ENCODE data around the gene VPS26B. TPM values are rescaled to one million over a fixed set of nuclear protein-coding genes. Genes with fewer than 3 reads are reported as not detected.
"Not testable (repeated sequence)": the region's sequence is repeated elsewhere in the genome, so short reads cannot be mapped to it uniquely, and the experiment has no call there.

The VPS26B gene
- polyA plus RNA-seq, 1 donor from 2014 or later: 11.8 TPM

DNA sequence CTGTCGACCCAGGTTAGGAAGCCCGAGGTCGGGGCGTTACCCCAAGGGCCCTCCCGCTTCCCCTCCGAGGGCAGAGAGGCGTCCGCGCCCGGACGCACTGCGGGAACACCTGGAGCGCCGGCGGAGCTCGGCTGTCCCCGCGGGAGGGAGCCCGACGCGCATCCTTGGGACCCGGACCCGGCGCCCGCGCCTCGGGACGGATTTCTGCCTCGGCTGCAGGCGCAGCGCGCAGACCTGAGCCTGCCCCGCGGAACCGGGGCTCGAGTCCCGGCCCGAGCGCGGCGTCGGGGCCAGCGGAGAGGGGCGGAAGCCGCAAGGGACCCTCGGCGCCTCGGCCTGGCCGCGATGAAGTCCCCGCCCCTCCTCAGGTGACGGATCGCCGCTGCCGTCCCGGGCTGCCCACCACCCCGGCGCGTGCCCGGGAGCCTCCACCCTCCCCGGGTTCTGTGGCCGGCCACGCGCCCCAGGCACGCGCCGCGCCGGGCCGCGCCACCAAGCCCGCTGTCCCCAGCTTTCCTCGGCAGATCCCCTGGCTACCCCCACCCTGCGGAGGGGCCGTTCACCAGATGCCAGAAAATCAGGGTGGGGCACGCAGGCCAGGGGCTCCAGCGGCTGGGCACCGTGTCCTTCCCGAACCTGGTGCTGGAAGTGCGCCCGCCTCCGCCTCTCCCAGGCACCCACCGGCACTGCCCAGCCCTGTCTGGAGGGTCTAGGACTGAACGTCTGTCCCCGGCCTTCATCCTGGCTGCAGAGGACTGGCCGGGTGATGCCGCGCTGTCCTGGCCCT is 52.1 kb downstream of the VPS26B start:
- no peak overlapping the region for H3K27ac Mint-ChIP-seq
- H3K9me3 Mint-ChIP-seq: peaks cover 0 to 10% (median 0%) of the 10 kb centered on the region in 3 donors

DNA sequence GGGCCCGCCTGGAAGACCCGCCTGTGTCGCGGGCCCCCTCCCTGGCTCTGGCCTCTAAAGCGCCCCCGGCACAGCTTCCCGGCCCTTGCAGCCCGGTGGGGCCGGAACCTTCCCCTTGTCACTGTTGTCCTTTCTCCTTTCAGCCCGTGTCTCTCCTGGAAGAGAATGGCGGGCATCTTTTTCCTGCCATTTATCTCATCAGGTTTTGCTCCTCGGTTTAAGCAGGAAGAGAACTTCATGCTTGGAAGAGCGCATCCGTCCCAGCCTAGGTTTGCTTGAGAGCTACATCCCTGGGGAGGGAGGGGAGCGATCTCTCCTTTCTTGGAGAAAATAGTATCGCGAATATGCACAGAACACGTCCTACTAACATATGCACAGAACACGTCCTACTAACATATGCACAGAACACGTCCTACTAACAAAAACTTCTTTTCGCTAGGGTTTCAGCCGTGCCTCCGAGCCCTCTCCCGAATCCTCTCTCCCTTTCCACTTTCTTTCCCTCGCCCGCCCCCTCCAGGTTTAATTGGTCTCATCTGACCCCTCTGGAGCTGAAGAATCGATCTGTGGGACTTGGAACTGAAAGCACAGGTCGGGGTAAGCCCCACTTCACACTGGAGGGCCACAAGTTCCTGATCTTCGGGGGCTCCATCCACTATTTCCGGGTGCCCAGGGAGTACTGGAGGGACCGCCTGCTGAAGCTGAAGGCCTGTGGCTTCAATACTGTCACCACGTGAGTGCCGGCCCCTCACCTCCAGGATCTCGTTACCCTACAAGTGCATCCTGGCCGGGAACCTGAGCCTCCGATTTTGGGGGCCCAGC is 52.9 kb downstream of the VPS26B start:
- H3K27ac Mint-ChIP-seq: peak overlapping the region in 1 of 3 donors; percentile 65
- H3K4me3 Mint-ChIP-seq: peak overlapping the region; percentile 70 to 85 (median 78)
- peaks cover 5 to 25% (median 19%) of the 10 kb centered on the region in 3 donors for H3K4me1 Mint-ChIP-seq
- H3K36me3 Mint-ChIP-seq: peaks cover 4% of the 10 kb centered on the region
- H3K27me3 Mint-ChIP-seq: peaks cover 52% of the 10 kb centered on the region
- H3K9me3 Mint-ChIP-seq: peaks cover 0 to 10% (median 0%) of the 10 kb centered on the region in 3 donors

More for the DNA sequence above, 52.1 kb downstream of the VPS26B start:
- H3K36me3 Mint-ChIP-seq: peaks cover 4% of the 10 kb centered on the region
- peaks cover 5 to 25% (median 21%) of the 10 kb centered on the region in 3 donors for H3K4me1 Mint-ChIP-seq
- peaks cover 53% of the 10 kb centered on the region for H3K27me3 Mint-ChIP-seq
- H3K4me3 Mint-ChIP-seq: peak overlapping the region; percentile 68 to 89 (median 81)

DNA sequence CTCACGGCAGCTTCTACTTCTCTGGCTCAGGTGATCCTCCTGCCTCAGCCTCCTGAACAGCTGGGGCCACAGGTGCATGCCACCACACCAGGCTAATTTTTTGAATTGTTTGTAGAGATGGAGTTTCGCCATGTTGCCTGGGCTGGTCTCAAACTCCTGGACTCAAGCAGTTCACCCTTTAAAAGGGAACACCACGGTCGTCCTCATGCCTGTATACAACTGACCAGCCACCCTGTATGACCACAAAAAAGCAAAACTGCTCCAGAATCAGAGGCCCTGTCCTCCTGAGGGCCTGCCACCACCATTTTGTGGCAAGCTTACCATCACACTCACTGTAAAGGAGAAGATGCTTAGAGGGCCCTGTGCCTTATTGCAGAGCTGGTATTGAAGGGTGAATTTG is 53.9 kb downstream of the VPS26B start:
- Mint-ChIP-seq H3K27ac (no peak overlapping the region), H3K9me3 (peaks cover 0 to 10% (median 0%) of the 10 kb centered on the region in 3 donors), H3K27me3 (peaks cover 44% of the 10 kb centered on the region), H3K4me1 (peaks cover 5 to 20% (median 14%) of the 10 kb centered on the region in 3 donors), H3K36me3 (peaks cover 4% of the 10 kb centered on the region), H3K4me3 (no peak overlapping the region)

- not testable (repeated sequence) for H3K36me3 Mint-ChIP-seq, H3K9me3 Mint-ChIP-seq, H3K4me3 Mint-ChIP-seq, H3K27ac Mint-ChIP-seq, H3K4me1 Mint-ChIP-seq
- H3K27me3 Mint-ChIP-seq: peaks cover 33% of the 10 kb centered on the region
Measured at GRCh38 chr11:134281635-134282034, 57.2 kb downstream of the VPS26B start.

- Mint-ChIP-seq H3K27ac (no peak overlapping the region), H3K27me3 (peaks cover 28% of the 10 kb centered on the region), H3K4me1 (peaks cover 0 to under 1% (median 0%) of the 10 kb centered on the region in 3 donors), H3K4me3 (no peak overlapping the region), H3K36me3 (peaks cover 4% of the 10 kb centered on the region), H3K9me3 (peaks cover 0 to 7% (median 0%) of the 10 kb centered on the region in 3 donors)
Measured at GRCh38 chr11:134282121-134283045, 57.9 kb downstream of the VPS26B start.

- peaks cover 1% of the 10 kb centered on the region for H3K36me3 Mint-ChIP-seq
Measured at GRCh38 chr11:134283461-134284230, 59.2 kb downstream of the VPS26B start.

GRCh38 chr11:134284349-134284748 is 59.9 kb downstream of the VPS26B start:
- not testable (repeated sequence) for H3K27ac Mint-ChIP-seq, H3K9me3 Mint-ChIP-seq, H3K4me1 Mint-ChIP-seq, H3K36me3 Mint-ChIP-seq, H3K4me3 Mint-ChIP-seq
- H3K27me3 Mint-ChIP-seq: peaks cover 19% of the 10 kb centered on the region

More at GRCh38 chr11:134283461-134284230, 59.2 kb downstream of the VPS26B start:
- H3K27ac Mint-ChIP-seq: peak overlapping the region in 1 of 3 donors; percentile 35
- peaks cover 23% of the 10 kb centered on the region for H3K27me3 Mint-ChIP-seq
- H3K4me1 Mint-ChIP-seq: no peaks in the 10 kb centered on the region
- no peak overlapping the region for H3K4me3 Mint-ChIP-seq
- peaks cover 0 to 3% (median 0%) of the 10 kb centered on the region in 3 donors for H3K9me3 Mint-ChIP-seq

- Mint-ChIP-seq H3K9me3 (no peaks in the 10 kb centered on the region), H3K27ac (no peak overlapping the region), H3K27me3 (peaks cover 13% of the 10 kb centered on the region), H3K4me3 (no peak overlapping the region), H3K4me1 (no peaks in the 10 kb centered on the region), H3K36me3 (no peaks in the 10 kb centered on the region)
Measured at GRCh38 chr11:134287561-134287960, 63.1 kb downstream of the VPS26B start.

- Mint-ChIP-seq H3K9me3 (no peaks in the 10 kb centered on the region), H3K27me3 (peaks cover 13% of the 10 kb centered on the region), H3K4me3 (no peak overlapping the region), H3K4me1 (no peaks in the 10 kb centered on the region), H3K36me3 (no peaks in the 10 kb centered on the region), H3K27ac (peak overlapping the region in 1 of 3 donors; percentile 16)
Measured at GRCh38 chr11:134288486-134288885, 64.0 kb downstream of the VPS26B start.

GRCh38 chr11:134289167-134289566 is 64.7 kb downstream of the VPS26B start:
- H3K27ac Mint-ChIP-seq: no peak overlapping the region

DNA sequence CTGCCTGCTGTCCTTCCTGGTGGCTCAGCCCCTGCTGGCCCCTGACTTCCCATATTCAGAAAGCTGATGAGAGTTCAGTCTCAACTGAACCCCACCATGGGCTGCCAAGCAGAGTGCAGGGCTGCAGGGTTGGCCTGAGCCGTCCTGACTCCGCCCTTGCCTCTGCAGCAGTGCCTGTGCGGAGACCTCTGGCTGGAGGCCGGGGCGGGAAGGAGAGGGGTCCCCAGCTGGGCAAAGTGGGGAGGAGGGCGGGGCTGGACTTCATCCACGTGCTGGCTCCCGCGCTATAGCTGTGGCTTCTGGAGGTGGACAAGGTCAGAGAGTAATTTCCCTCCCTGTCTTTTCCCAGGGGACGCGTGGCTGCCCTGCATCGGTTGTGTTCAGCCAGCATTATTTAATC is 65.3 kb downstream of the VPS26B start:
- no peaks in the 10 kb centered on the region for H3K9me3 Mint-ChIP-seq
- H3K4me3 Mint-ChIP-seq: no peak overlapping the region
- H3K27ac Mint-ChIP-seq: no peak overlapping the region
- H3K36me3 Mint-ChIP-seq: peaks cover 2% of the 10 kb centered on the region
- peaks cover 18% of the 10 kb centered on the region for H3K27me3 Mint-ChIP-seq
- H3K4me1 Mint-ChIP-seq: no peaks in the 10 kb centered on the region

More at GRCh38 chr11:134289167-134289566, 64.7 kb downstream of the VPS26B start:
- no peaks in the 10 kb centered on the region for H3K36me3 Mint-ChIP-seq
- H3K9me3 Mint-ChIP-seq: no peaks in the 10 kb centered on the region
- H3K4me3 Mint-ChIP-seq: no peak overlapping the region
- H3K27me3 Mint-ChIP-seq: peaks cover 16% of the 10 kb centered on the region
- no peaks in the 10 kb centered on the region for H3K4me1 Mint-ChIP-seq

- Mint-ChIP-seq H3K27me3 (peaks cover 18% of the 10 kb centered on the region), H3K4me1 (no peaks in the 10 kb centered on the region), H3K36me3 (peaks cover 2% of the 10 kb centered on the region), H3K4me3 (no peak overlapping the region), H3K9me3 (no peaks in the 10 kb centered on the region), H3K27ac (no peak overlapping the region)
Measured at GRCh38 chr11:134290646-134291045, 66.2 kb downstream of the VPS26B start.

- H3K4me1 Mint-ChIP-seq: no peaks in the 10 kb centered on the region
- H3K36me3 Mint-ChIP-seq: peaks cover 2% of the 10 kb centered on the region
- H3K9me3 Mint-ChIP-seq: no peaks in the 10 kb centered on the region
- H3K27ac Mint-ChIP-seq: no peak overlapping the region
- H3K27me3 Mint-ChIP-seq: peaks cover 15% of the 10 kb centered on the region
- H3K4me3 Mint-ChIP-seq: no peak overlapping the region
Measured at GRCh38 chr11:134291196-134291595, 66.7 kb downstream of the VPS26B start.

DNA sequence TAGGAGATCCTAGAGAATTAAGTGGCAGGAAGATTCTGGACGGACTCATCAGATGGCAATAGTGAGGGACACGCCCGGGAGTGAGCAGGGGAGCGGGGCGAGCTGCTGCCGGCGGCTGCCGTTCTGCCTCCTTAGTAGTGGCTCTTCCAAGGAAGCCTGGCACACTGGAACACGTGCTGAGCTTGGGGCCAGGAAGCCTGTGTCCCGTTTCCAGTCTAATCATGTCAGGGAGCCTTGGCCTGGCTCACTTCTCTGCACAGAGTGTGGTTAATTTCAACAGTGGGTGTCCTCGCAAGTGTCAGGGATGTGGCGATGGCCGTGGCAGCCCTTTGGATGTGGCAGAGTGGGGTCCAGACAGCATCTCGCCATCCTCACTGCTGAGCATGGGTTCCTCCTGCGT is 68.2 kb downstream of the VPS26B start:
- H3K36me3 Mint-ChIP-seq: peaks cover 2% of the 10 kb centered on the region
- no peak overlapping the region for H3K4me3 Mint-ChIP-seq
- H3K4me1 Mint-ChIP-seq: no peaks in the 10 kb centered on the region
- no peaks in the 10 kb centered on the region for H3K9me3 Mint-ChIP-seq
- peaks cover 14% of the 10 kb centered on the region for H3K27me3 Mint-ChIP-seq
- no peak overlapping the region for H3K27ac Mint-ChIP-seq
